ENCODE data around the gene CAMK1D.

The CAMK1D gene

GRCh38 chr10:12403119-12403518 is 53.8 kb downstream of the CAMK1D start:
- no peak for DNase-seq (ENCODE audit: low read depth)

DNA sequence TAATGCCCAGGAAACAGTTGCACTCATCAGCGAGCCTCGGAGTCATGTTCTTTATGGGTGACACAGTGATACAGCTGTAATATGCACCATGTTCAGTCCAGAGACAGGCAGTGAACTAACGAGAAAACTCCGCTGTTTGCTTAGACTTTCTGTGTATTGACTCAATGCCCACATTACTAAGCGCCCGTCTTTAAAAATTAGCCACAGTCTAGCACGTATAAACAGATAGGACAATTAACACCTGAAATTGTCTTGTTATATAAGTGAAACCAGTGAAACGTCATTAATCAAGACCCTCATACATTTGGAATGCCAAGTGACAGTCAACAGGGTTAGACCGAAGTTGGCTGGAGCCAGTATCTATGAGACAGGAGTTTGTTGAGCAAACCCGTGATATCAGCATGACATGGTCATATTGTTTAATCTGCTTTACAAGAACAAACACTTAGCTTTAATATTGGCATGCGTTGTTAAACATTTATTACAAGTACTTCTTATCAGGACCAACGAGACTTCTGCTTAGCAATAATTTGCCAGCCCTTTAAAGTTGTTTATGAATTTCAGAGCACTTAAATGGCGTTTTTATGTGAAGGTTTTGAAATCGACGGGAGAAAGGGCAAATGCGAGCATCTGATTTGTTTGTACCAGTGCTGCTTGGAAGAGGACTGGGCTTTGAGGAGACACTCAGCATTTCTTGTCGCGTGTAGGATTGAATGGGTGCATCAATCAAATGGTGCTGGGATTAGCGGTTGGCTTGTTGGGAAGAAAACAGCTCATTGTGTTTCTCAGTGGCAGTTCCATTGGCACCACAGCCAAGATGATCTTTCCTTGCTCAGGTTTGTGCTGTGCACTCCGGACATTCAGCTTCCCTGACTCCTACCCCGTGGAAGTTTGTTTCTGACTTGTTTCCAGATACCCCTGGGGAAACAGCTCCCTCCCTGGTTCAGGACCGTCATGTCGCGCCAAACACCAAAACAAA is 56.3 kb downstream of the CAMK1D start:
- DNase-seq (ENCODE audit: low read depth): no peak

- no peak for DNase-seq (ENCODE audit: low read depth)
Measured at GRCh38 chr10:12406764-12407400, 57.5 kb downstream of the CAMK1D start.

GRCh38 chr10:12408472-12408871 is 59.1 kb downstream of the CAMK1D start:
- no peak for DNase-seq (ENCODE audit: low read depth)

- DNase-seq (ENCODE audit: low read depth): no peak
Measured at GRCh38 chr10:12409161-12409560, 59.8 kb downstream of the CAMK1D start.

- DNase-seq (ENCODE audit: low read depth): no peak
Measured at GRCh38 chr10:12409613-12410012, 60.3 kb downstream of the CAMK1D start.

GRCh38 chr10:12412666-12413368 is 63.5 kb downstream of the CAMK1D start:
- no peak for DNase-seq (ENCODE audit: low read depth)

GRCh38 chr10:12413369-12413711 is 64.0 kb downstream of the CAMK1D start:
- no peak for DNase-seq (ENCODE audit: low read depth)

DNA sequence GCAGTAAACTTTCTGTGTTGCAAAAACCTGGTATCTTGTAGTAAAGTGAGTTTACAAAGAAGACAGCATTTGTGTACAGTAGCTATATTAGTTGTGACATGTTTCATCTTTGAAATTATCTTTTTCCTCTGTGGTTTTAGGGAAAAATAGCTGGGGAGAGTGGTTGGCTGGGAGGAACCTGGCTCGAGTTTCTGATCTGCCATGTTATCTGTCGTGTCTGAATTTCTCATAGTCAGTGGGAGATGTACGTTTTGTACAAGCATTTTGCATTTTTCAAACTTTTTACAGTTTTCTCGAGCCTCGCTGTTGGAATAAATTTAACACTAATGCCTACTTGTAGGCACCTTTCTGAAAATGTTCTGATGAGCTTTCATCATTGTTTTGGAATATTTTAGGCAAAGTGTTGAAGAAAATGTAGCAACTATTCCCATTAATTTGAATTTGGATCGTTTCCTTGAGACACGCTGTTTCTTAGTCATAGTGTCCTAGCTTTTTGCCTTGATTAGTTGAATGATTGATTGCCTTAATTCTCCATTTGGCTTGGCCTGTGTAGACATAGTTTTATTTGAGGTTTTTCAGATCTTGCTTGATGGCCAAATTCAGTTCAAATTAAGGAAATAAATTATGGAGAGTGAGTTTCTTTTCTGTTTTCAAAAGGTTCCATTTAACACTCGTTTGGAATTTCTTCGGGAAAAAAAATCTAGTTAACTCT is 65.1 kb downstream of the CAMK1D start:
- no peak for DNase-seq (ENCODE audit: low read depth)

GRCh38 chr10:12416344-12417050 is 67.2 kb downstream of the CAMK1D start:
- DNase-seq (ENCODE audit: low read depth): no peak

DNA sequence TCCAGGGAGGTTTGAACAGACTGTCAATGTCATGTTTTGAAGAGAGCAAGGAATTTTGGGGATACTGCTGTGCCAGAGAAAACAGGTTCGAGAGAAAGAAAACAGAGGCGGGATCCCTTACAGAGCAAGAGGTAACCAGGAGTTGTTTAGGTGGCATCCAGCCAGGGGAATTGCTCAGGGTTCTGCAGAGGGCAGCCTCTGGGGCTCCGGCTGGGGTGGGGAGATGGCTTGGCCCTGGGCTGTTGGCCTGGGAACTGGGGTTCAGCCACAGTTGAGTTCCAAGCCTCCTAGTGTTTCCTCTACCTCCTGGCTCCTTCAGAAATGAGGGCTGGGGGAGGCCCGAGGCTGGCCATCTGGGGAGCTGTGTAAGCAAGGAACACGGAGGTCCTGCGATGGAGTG is 68.0 kb downstream of the CAMK1D start:
- DNase-seq (ENCODE audit: low read depth): no peak

- no peak for DNase-seq (ENCODE audit: low read depth)
Measured at GRCh38 chr10:12418000-12418399, 68.7 kb downstream of the CAMK1D start.

- no peak for DNase-seq (ENCODE audit: low read depth)
Measured at GRCh38 chr10:12418725-12419261, 69.4 kb downstream of the CAMK1D start.

GRCh38 chr10:12419262-12419847 is 70.0 kb downstream of the CAMK1D start:
- DNase-seq (ENCODE audit: low read depth): peak; percentile 38

- DNase-seq (ENCODE audit: low read depth): no peak
Measured at GRCh38 chr10:12420530-12421120, 71.3 kb downstream of the CAMK1D start.

GRCh38 chr10:12422189-12422588 is 72.8 kb downstream of the CAMK1D start:
- no peak for DNase-seq (ENCODE audit: low read depth)

DNA sequence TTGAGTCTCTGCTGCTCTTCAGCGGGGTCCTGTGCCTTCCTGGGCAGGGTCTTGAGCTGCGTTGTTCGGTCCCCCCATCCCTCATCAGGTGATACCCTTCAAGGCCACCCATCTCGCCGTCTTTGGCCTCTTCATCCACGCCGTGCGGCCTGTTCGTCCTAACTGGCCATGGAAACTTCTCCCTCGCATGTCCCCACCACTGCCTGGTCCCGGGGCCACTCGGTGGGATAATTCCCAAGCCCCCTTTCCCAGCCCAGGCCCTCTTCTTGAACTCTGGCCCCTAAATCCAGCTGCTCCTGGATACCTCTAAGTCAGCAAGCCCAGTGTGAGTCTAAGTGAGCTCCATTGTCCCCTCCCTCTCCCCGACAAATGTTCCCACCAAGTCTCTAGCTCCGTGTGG is 74.5 kb downstream of the CAMK1D start:
- DNase-seq (ENCODE audit: low read depth): no peak

- no peak for DNase-seq (ENCODE audit: low read depth)
Measured at GRCh38 chr10:12427276-12427675, 77.9 kb downstream of the CAMK1D start.

GRCh38 chr10:12428447-12429135 is 79.2 kb downstream of the CAMK1D start:
- DNase-seq (ENCODE audit: low read depth): no peak

All from EH (cell line).